PFSK-1 (cell line): ENCODE data around the gene DNTT.

ENCODE experiments used
- FOXP2 ChIP-seq: optimal IDR thresholded peaks from 2 replicates; pipeline ENCODE3; 2011; ENCODE audit warnings: borderline replicate concordance, control low read depth, inconsistent platforms; ENCODE audit not compliant: insufficient read depth; ENCODE audit errors: extremely low read length, extremely low read depth
- POLR2AphosphoS5 ChIP-seq: IDR thresholded peaks from 2 replicates; pipeline ENCODE4 v1.6.1; 2012; ENCODE audit warnings: low read depth, mild to moderate bottlenecking, control low read depth, low read length, moderate library complexity
- SIN3A ChIP-seq: IDR thresholded peaks from 2 replicates; pipeline ENCODE4 v1.6.1; 2012; ENCODE audit warnings: mild to moderate bottlenecking, low read length, moderate library complexity, borderline replicate concordance; ENCODE audit not compliant: insufficient read depth
- TAF1 ChIP-seq: IDR thresholded peaks from 2 replicates; pipeline ENCODE4 v1.6.1; 2012; ENCODE audit warnings: low read length, control low read depth, borderline replicate concordance; ENCODE audit not compliant: insufficient read depth
- TF ChIP-seq, protein P1 (sequence below), 2 experiments: IDR thresholded peaks; 2 replicates each; pipeline versions ENCODE4 v1.6.1 to v1.8.0; 2011 to 2012; ENCODE audit warnings: low read depth in 2 of 2, low read length in 2 of 2, control low read depth in 1 of 2, inconsistent platforms in 1 of 2, mild to moderate bottlenecking in 1 of 2, moderate library complexity in 1 of 2; ENCODE audit not compliant: insufficient read depth in 1 of 2

The DNTT gene

DNA sequence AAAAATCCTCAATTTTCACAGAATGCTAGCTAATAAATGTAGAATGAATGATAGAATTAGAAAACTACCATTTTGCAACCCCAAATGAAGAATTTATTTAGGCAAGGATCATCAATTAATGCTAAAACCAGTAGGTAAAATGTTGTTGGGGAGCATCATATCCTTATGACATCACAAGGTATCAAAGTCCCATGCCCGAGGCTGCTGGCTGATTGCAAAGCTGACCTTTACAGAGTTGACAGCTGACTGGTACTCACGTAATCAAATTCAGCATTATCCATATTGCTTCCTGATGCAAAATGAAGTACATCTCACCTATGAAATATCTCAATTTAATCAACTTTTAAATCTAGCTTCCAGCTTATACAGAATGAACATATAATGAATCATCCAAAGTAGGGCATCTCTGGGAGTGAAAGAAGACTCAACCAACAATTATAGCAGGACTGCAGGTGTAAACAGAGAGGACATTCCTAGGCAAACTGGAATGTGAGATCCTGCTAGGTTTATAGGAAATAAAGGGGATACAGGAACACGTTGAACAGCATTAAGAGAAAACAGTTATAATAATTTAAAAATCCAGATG is 22.7 kb upstream of the DNTT start:
- TF ChIP-seq FOXP2 (no peak), TAF1 (no peak), POLR2AphosphoS5 (no peak)

DNA sequence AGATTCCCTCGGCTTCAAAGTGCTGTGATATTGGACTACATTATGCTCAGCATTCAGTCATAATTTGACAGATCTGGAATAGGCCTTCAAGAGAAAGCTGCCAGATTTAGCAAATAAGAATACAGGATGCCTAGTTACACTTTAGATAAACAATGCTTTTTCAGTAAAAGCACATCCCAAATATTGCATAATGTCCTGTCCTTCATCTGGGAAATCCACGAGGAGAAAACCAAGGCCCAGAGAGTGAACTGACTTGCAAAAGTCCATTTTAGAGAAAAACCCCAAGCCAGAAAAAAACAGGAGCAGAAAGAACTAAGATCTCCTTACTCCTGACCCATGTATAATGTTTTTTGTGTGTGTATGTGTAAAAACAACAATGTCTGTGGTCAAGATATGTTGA is 20.9 kb upstream of the DNTT start:
- no peak for TF ChIP-seq POLR2AphosphoS5
- TF ChIP-seq FOXP2: no peak
- TF ChIP-seq, protein P1, sequence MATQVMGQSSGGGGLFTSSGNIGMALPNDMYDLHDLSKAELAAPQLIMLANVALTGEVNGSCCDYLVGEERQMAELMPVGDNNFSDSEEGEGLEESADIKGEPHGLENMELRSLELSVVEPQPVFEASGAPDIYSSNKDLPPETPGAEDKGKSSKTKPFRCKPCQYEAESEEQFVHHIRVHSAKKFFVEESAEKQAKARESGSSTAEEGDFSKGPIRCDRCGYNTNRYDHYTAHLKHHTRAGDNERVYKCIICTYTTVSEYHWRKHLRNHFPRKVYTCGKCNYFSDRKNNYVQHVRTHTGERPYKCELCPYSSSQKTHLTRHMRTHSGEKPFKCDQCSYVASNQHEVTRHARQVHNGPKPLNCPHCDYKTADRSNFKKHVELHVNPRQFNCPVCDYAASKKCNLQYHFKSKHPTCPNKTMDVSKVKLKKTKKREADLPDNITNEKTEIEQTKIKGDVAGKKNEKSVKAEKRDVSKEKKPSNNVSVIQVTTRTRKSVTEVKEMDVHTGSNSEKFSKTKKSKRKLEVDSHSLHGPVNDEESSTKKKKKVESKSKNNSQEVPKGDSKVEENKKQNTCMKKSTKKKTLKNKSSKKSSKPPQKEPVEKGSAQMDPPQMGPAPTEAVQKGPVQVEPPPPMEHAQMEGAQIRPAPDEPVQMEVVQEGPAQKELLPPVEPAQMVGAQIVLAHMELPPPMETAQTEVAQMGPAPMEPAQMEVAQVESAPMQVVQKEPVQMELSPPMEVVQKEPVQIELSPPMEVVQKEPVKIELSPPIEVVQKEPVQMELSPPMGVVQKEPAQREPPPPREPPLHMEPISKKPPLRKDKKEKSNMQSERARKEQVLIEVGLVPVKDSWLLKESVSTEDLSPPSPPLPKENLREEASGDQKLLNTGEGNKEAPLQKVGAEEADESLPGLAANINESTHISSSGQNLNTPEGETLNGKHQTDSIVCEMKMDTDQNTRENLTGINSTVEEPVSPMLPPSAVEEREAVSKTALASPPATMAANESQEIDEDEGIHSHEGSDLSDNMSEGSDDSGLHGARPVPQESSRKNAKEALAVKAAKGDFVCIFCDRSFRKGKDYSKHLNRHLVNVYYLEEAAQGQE (IDR thresholded peaks at IDR 0.05; ENCODE audit: insufficient read depth in 1 of 2, low read depth in 2 of 2, low read length in 2 of 2): no peak
- no peak for TF ChIP-seq TAF1

DNA sequence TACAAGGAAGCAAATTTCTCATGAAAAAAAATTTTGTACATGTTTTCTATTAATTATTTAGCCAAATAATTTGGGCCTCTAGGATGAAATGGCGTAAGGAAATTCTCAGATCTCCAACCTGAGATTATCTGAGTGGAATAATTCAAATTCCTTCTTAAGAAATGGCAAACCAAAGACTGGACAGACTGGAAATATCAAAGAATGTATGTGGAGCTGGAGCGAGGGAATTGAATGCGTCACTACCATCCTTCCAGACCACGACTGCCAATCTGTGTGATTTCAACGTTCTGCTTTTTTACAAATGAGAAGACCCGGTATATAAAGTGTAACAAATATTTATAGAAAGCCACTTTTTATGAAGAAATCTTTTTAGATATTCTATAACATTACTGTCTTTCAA is 20.5 kb upstream of the DNTT start:
- TF ChIP-seq, protein P1 (IDR thresholded peaks at IDR 0.05; ENCODE audit: insufficient read depth in 1 of 2, low read depth in 2 of 2, low read length in 2 of 2): no peak
- TF ChIP-seq FOXP2: no peak
- TF ChIP-seq SIN3A: no peak
- no peak for TF ChIP-seq TAF1
- no peak for TF ChIP-seq POLR2AphosphoS5

DNA sequence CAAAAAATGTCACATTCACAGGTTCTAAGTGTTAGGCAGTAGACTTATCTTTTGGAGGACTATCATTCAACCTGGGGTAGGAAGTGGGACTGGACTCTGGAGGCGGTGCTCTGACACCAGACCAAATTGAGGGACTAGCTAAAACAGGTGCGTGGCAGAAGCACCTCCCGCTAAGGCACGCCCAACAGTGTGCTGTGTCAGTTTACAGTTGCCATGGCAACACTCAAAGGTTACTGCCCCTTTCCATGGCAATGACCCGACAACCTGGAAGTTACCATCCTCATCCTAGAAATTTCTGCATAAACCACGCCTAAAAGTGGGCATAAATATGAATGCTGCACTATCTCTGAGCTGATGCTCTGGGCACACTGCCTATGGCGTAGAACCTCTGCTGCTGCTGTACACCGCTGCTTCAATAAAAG is 18.9 kb upstream of the DNTT start:
- TF ChIP-seq SIN3A (no peak), POLR2AphosphoS5 (no peak), FOXP2 (no peak), TAF1 (no peak)
- TF ChIP-seq, protein P1 (IDR thresholded peaks at IDR 0.05; ENCODE audit: insufficient read depth in 1 of 2, low read depth in 2 of 2, low read length in 2 of 2): no peak

DNA sequence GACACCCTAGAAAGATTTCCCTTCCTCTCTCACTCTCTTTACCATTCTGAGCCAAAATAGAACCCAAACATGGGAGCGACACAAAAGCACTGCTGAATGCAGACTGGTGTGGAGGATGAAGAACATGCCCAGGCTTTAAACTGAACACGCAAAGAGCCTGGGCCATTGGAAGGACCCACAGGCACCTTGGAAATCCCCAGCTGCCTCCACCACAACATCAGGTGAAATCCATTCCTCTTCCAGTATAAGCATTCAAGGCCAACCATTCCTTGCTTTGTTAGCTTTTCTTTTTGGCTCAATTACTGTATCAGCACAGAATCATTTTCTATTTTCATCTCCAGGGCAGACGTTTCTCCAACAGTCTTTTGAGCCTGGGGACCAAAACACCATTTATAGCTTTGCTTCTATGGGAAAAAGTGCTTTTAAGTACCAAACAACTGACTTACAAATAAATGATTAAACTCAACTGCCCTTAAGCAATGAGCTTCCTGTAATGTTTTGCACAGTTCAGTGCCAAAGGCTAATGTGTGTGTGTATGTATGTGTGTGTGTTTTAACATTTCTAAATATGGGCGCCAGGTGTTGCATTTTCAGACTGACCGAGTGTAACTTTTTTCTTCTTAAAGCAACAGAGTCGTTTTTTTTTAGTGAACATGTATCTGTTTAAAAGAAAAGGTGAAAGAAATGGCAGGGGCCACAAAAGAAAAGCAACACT is 16.7 kb upstream of the DNTT start:
- TF ChIP-seq, protein P1 (IDR thresholded peaks at IDR 0.05; ENCODE audit: insufficient read depth in 1 of 2, low read depth in 2 of 2, low read length in 2 of 2): no peak
- no peak for TF ChIP-seq TAF1
- TF ChIP-seq FOXP2: no peak
- TF ChIP-seq SIN3A: no peak
- TF ChIP-seq POLR2AphosphoS5: no peak
